Kidney epithelial cell (primary cell): Measurements from ENCODE around the gene TRAPPC5. TPM values are rescaled to one million over a fixed set of nuclear protein-coding genes. Genes with fewer than 3 reads are reported as not detected.

ENCODE experiments used
- DNase-seq: peaks from one replicate; pipeline ENCODE4 v3.0.0-alpha.2; 2010; ENCODE audit warnings: low read depth
- H3K27me3 ChIP-seq: 2 replicates; pipeline ENCODE4 v1.6.0; 2011; ENCODE audit warnings: low read length; ENCODE audit not compliant: control insufficient read depth, insufficient read depth
- H3K36me3 ChIP-seq: 2 replicates; pipeline ENCODE4 v1.5.1; 2011; ENCODE audit warnings: low read length; ENCODE audit not compliant: control insufficient read depth, insufficient read depth
- H3K4me3 ChIP-seq: 2 replicates; pipeline ENCODE4 v1.5.1; 2011; ENCODE audit warnings: low read depth, mild to moderate bottlenecking, control low read depth, low read length
- total RNA-seq: library from RNA; depleted of rRNA; stranded (reverse); fragments of >200 nt; gene quantifications from 2 replicates; pipeline ENCODE4 v1.2.3, GENCODE V29; 2015
- TF ChIP-seq, protein P1 (sequence below): IDR thresholded peaks from 2 replicates; pipeline ENCODE4 v1.5.1; 2011; ENCODE audit warnings: mild to moderate bottlenecking, moderate library complexity, low read length, control low read depth, inconsistent platforms; ENCODE audit not compliant: insufficient read depth, poor library complexity, severe bottlenecking

TRAPPC5 gene
- total RNA-seq, 1 donor from 2014 or later, result 117 TPM

DNA sequence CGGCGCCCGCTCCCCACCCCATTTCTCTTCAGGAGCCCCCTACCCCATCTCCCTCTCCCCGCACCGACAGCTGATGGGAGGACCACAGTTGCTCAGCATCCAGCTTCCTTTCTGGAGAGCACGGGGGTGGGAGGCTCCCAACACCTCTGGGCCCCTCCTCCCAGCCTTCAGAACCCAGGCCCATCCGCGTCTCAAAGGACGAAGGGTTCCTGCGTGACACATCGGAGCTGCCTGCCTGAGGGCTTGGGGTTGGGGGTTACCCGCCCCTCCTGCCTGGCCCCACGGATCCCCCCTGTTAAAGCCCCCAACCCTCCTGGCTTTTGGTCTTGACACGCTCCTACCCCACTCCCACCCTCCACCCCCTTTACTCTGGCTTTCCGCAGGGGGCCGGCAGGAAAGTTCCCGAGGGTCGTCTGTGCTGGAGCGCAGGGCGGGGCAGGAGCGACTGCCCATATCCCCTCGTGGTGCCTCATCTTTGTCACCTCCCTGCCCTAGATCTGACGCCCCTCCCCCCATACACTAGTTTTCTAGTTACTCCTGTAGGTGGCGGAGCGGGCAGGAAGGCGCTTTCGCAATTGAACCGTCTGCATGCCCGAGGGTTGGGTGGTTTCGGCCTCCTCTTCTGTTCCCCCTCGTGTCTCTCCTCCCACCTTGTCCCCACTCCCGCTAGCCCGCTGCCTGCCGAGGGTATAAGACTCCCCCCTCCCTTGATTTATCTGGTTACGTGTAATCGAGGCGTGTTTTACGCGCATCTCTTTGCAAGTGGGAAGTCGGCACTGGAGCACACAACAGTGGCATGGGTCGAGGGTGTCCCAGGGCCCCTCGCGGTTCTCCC is 924 bp downstream of the TRAPPC5 start:
- no peaks in the 10 kb centered on the region for H3K36me3 ChIP-seq
- peaks cover 15% of the 10 kb centered on the region for H3K27me3 ChIP-seq
- peak overlapping the region; percentile 100 for H3K4me3 ChIP-seq
- TF ChIP-seq, protein P1, sequence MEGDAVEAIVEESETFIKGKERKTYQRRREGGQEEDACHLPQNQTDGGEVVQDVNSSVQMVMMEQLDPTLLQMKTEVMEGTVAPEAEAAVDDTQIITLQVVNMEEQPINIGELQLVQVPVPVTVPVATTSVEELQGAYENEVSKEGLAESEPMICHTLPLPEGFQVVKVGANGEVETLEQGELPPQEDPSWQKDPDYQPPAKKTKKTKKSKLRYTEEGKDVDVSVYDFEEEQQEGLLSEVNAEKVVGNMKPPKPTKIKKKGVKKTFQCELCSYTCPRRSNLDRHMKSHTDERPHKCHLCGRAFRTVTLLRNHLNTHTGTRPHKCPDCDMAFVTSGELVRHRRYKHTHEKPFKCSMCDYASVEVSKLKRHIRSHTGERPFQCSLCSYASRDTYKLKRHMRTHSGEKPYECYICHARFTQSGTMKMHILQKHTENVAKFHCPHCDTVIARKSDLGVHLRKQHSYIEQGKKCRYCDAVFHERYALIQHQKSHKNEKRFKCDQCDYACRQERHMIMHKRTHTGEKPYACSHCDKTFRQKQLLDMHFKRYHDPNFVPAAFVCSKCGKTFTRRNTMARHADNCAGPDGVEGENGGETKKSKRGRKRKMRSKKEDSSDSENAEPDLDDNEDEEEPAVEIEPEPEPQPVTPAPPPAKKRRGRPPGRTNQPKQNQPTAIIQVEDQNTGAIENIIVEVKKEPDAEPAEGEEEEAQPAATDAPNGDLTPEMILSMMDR, result peak; percentile 74
- DNase-seq, result peak; percentile 31

DNA sequence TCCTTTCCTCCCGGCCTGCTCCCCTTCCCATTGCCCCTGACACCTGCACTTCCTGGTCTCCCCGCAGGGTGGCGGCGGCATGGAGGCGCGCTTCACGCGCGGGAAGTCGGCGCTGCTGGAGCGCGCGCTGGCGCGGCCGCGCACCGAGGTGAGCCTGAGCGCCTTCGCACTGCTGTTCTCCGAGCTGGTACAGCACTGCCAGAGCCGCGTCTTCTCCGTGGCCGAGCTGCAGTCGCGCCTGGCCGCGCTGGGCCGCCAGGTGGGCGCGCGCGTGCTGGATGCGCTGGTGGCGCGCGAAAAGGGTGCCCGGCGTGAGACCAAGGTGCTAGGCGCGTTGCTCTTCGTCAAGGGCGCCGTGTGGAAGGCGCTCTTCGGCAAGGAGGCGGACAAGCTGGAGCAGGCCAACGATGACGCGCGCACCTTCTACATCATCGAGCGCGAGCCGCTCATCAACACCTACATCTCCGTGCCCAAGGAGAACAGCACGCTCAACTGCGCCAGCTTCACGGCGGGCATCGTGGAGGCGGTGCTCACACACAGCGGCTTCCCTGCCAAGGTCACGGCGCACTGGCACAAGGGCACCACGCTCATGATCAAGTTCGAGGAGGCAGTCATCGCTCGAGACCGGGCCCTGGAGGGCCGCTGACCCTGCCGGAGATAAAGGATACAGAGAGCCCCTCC is 1.7 kb downstream of the TRAPPC5 start:
- Histone ChIP-seq H3K4me3 (peak overlapping the region; percentile 100), H3K27me3 (peaks cover 14% of the 10 kb centered on the region), H3K36me3 (no peaks in the 10 kb centered on the region)
- DNase-seq, result no peak
- TF ChIP-seq, protein P1, result no peak

DNA sequence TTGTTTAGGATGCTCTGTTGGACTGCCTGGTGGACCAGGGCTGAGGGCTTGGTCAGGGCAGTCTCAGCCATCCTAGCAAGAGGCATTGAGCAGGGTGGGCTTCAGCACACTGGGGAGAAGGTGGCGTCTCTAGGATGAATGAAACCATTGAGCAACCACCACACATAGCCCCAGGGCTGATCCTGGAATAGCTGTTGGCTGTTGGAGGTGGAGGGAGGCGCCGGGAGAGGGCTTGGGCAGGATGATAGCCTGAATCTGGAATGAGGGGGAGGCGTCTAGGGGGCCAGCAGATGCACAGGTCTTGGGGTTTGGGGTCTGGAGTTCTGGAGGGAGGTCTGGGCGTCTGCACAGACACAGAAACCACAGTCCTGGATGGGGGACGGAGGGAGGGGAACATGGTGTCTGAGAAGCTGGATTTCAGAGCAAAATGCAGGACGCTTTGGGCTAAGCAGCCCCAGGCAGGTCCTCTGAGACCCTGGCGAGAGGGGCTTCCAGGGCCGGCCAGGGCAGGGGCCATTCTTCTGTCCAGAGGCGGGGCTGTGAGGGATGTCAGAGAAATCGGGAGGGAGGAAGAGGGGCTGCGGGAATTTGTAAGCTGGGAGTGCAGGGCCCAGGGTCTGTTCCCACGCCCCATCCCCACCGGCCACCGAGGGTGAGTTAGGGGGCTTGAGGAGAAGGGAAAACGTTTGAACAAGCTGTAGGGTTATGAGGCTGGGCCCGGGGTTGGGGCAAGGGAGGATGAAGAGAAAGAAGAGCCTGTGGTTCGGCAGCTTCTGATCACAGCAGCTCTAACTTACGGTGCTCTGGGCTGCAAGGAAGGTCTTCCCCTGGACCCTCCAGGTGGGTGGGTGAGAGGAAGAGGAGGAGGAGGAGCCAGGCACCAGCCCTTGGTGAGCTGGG is 5.2 kb downstream of the TRAPPC5 start:
- TF ChIP-seq, protein P1, result no peak
- H3K4me3 ChIP-seq, result no peak overlapping the region
- DNase-seq, result no peak
- peaks cover 5% of the 10 kb centered on the region for H3K27me3 ChIP-seq
- no peaks in the 10 kb centered on the region for H3K36me3 ChIP-seq

DNA sequence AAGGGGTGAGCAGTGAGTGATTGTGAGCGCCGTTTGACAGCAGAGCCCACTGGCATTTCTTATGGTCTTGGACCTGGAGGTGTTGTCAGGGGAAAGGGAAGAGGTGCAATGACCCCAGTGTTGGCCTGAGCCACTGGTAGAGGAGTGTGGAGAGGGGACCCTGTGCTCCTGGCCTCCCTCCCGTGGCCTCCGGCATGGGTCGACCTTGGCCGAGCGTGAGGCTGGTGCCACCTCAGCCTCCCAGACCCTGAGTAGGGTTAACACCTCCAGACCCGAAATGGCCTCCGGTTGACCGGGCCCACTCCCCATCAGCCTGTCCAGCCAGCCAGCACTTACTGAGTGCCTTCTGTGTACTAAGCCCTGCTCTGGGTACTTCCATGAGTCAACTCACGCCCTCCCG is 6.5 kb downstream of the TRAPPC5 start:
- TF ChIP-seq, protein P1, result no peak
- H3K36me3 ChIP-seq, result no peaks in the 10 kb centered on the region
- H3K4me3 ChIP-seq, result no peak overlapping the region
- peaks cover 5% of the 10 kb centered on the region for H3K27me3 ChIP-seq
- no peak for DNase-seq

DNA sequence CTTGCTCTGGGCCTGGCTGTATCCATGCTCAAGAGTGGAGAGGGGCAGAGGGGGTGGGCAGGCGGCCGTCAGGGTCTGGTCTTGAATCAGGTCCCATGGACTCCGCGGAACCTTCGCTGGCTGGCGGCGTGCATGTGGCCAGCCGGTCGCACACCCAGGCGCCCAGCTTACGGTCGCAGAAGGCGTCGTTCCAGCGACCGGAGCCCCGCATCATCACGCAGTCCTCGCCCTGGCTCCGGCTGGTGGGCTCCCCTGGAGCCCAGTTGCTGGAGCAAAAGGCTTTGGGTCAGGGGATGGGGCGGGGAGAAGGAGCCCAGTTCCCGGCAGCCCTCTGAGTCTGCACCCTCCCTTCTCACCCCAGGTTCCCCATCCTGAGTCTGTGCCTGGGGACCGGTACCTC is 8.5 kb downstream of the TRAPPC5 start:
- TF ChIP-seq, protein P1, result no peak
- Histone ChIP-seq H3K4me3 (no peak overlapping the region), H3K36me3 (no peaks in the 10 kb centered on the region), H3K27me3 (peaks cover 5% of the 10 kb centered on the region)
- no peak for DNase-seq
